ENCODE data around the gene IFT20. TPM values are rescaled to one million over a fixed set of nuclear protein-coding genes. Genes with fewer than 3 reads are reported as not detected.

The IFT20 gene
- total and polyA plus RNA-seq, 2 experiments from 2014 or later = 49.9 to 75.3 TPM

GRCh38 chr17:28368306-28368831 lies 33.1 kb upstream of the IFT20 start:
- peak; percentile 49 for DNase-seq (ENCODE audit: low spot score)
- H3K4me3 ChIP-seq = no peak overlapping the region
- no peaks in the 10 kb centered on the region for H3K9me2 ChIP-seq (replicated peaks; ENCODE audit: insufficient read depth)
- no peaks in the 10 kb centered on the region for H3K9me3 ChIP-seq (ENCODE audit: low read depth)
- no peak for TF ChIP-seq CTCF (IDR thresholded peaks at IDR 0.05; ENCODE audit: poor library complexity)
- no peak for TF ChIP-seq EZH2 (IDR thresholded peaks at IDR 0.05; ENCODE audit: borderline replicate concordance)
- no peak for TF ChIP-seq EZH2phosphoT487 (IDR thresholded peaks at IDR 0.05; ENCODE audit: low read depth, severe bottlenecking, unreplicated experiment)
- H3K79me2 ChIP-seq = peaks cover 6% of the 10 kb centered on the region
- peak overlapping the region; percentile 89 for H3K4me2 ChIP-seq
- peaks cover 10% of the 10 kb centered on the region for H4K20me1 ChIP-seq (ENCODE audit: insufficient read depth, poor library complexity, severe bottlenecking)
- 53% methylated on average over 5 of the region's 5 CpGs for WGBS (ENCODE audit: low lambda C conversion rate, missing lambda C conversion rate)
- H3K27ac ChIP-seq = peak overlapping the region; percentile 92
- H3K27me3 ChIP-seq = peaks cover 7% of the 10 kb centered on the region
- no peaks in the 10 kb centered on the region for H3K36me3 ChIP-seq (replicated peaks; ENCODE audit: insufficient read depth, low read depth)
- no peak overlapping the region for H2AFZ ChIP-seq
- peaks cover 24% of the 10 kb centered on the region for H3K4me1 ChIP-seq (ENCODE audit: insufficient read depth)

GRCh38 chr17:28367641-28368305 lies 32.5 kb upstream of the IFT20 start:
- H3K36me3 ChIP-seq (replicated peaks; ENCODE audit: insufficient read depth, low read depth) = no peaks in the 10 kb centered on the region
- H3K4me2 ChIP-seq = peak overlapping the region; percentile 41
- WGBS (ENCODE audit: low lambda C conversion rate, missing lambda C conversion rate) = 89% methylated on average over 19 of the region's 21 CpGs
- no peak overlapping the region for H3K4me3 ChIP-seq
- no peak for TF ChIP-seq EZH2 (IDR thresholded peaks at IDR 0.05; ENCODE audit: borderline replicate concordance)
- no peak for TF ChIP-seq EZH2phosphoT487 (IDR thresholded peaks at IDR 0.05; ENCODE audit: low read depth, severe bottlenecking, unreplicated experiment)
- TF ChIP-seq CTCF (IDR thresholded peaks at IDR 0.05; ENCODE audit: poor library complexity) = no peak
- no peak overlapping the region for H3K27ac ChIP-seq
- H3K27me3 ChIP-seq = peaks cover under 1% of the 10 kb centered on the region
- peaks cover 20% of the 10 kb centered on the region for H3K4me1 ChIP-seq (ENCODE audit: insufficient read depth)
- DNase-seq (ENCODE audit: low spot score) = peak; percentile 5
- H3K79me2 ChIP-seq = peaks cover 3% of the 10 kb centered on the region
- H3K9me3 ChIP-seq (ENCODE audit: low read depth) = no peaks in the 10 kb centered on the region
- no peak overlapping the region for H2AFZ ChIP-seq
- no peaks in the 10 kb centered on the region for H3K9me2 ChIP-seq (replicated peaks; ENCODE audit: insufficient read depth)
- peaks cover 4% of the 10 kb centered on the region for H4K20me1 ChIP-seq (ENCODE audit: insufficient read depth, poor library complexity, severe bottlenecking)

- no peaks in the 10 kb centered on the region for H3K27me3 ChIP-seq
- H2AFZ ChIP-seq = no peak overlapping the region
- DNase-seq (ENCODE audit: low spot score) = no peak
- no peaks in the 10 kb centered on the region for H4K20me1 ChIP-seq (ENCODE audit: insufficient read depth, poor library complexity, severe bottlenecking)
- no peak overlapping the region for H3K4me3 ChIP-seq
- H3K36me3 ChIP-seq (replicated peaks; ENCODE audit: insufficient read depth, low read depth) = no peaks in the 10 kb centered on the region
- H3K4me2 ChIP-seq = no peak overlapping the region
- no peaks in the 10 kb centered on the region for H3K9me2 ChIP-seq (replicated peaks; ENCODE audit: insufficient read depth)
- H3K79me2 ChIP-seq = no peaks in the 10 kb centered on the region
- WGBS (ENCODE audit: low lambda C conversion rate, missing lambda C conversion rate) = 89% methylated on average over 1 of the region's 1 CpG
- H3K4me1 ChIP-seq (ENCODE audit: insufficient read depth) = peaks cover 14% of the 10 kb centered on the region
- no peaks in the 10 kb centered on the region for H3K9me3 ChIP-seq (ENCODE audit: low read depth)
- no peak overlapping the region for H3K27ac ChIP-seq
- TF ChIP-seq EZH2 (IDR thresholded peaks at IDR 0.05; ENCODE audit: borderline replicate concordance) = no peak
- TF ChIP-seq CTCF (IDR thresholded peaks at IDR 0.05; ENCODE audit: poor library complexity) = no peak
- no peak for TF ChIP-seq EZH2phosphoT487 (IDR thresholded peaks at IDR 0.05; ENCODE audit: low read depth, severe bottlenecking, unreplicated experiment)
Observed at GRCh38 chr17:28366605-28367004, 31.3 kb upstream of the IFT20 start.
